SK-N-MC (cell line): ENCODE measurements around the gene SOBP.

Experiments
- EZH2 ChIP-seq: fragments of 200-600 bp; sonication (generic); IDR thresholded peaks from one replicate; pipeline ENCODE4 v1.6.1; 2017; ENCODE audit warnings: antibody characterized with exemption
- FOXP2 ChIP-seq: optimal IDR thresholded peaks from 2 replicates; pipeline ENCODE3; 2011; ENCODE audit warnings: mild to moderate bottlenecking, moderate library complexity; ENCODE audit not compliant: insufficient read depth; ENCODE audit errors: extremely low read length, control extremely low read depth
- POLR2AphosphoS5 ChIP-seq: IDR thresholded peaks from 2 replicates; pipeline ENCODE4 v1.6.1; 2012; ENCODE audit warnings: mild to moderate bottlenecking, low read depth, low read length, borderline replicate concordance

DNA sequence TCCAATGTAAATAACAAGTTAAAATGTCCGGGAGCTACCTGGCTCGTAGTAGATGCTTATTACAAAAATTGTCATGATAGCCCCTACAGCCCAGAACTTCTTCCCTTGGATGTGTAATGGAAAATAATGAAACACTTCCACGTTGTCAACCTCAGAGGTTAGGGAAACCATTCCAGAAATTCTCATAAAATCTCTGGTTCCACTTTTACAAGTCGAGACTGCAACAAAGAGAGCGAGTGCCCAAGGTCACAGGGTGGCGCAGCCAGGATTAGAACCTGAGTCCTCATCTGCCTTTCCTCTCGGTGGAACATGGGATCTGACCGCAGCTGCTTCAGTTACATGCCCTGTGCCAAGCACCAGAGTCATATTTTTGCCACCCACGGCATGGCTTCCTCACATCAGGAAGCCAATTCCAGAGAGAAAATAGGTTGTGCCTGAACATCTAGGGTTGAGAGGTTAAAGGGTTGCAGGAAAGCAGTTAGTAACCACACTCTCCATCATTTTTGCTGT lies 157.6 kb downstream of the SOBP start:
- no peak for TF ChIP-seq EZH2
- TF ChIP-seq POLR2AphosphoS5, result no peak
- TF ChIP-seq FOXP2, result no peak
